Measurements from ENCODE around the gene SLC38A5. TPM values are rescaled to one million over a fixed set of nuclear protein-coding genes. Genes with fewer than 3 reads are reported as not detected.
A peak's percentile ranks its signal among the peaks of the same experiment; 100 is the strongest.

The SLC38A5 gene
- total RNA-seq, 4 donors from 2014 or later = 21.8 to 34.2 (median 25.4) TPM

DNA sequence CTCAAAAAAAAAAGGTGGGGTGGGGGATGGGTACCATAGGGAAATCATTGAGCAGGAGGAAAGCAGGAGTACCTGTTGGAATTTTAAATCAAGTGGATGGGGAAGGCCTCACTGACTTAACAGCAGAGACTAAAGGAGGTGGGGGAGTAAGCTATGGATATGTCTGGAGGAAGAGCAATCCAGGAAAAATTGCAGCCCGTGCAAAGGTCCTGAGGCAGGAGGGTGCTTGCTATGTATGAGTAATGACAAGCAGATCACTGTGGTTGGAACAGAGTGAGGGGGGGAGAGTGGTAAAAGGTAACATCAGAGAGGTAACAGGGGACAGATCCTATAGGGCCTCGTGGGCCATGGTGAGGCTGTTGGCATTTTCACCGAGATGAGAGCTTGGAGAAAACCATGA, 10.1 kb upstream of the SLC38A5 start:
- TF ChIP-seq CTCF (IDR thresholded peaks at IDR 0.05) (no peak), POLR2A (IDR thresholded peaks at IDR 0.05) (no peak)
- 89 to 96% methylated on average over 3 of the region's 3 CpGs for WGBS, 2 donors
- DNase-seq (ENCODE audit: low spot score in 2 of 2) = no peak
- intact Hi-C loops (cut with DNase I; ENCODE audit: low total_unique reads) = no loop called here
- no peak overlapping the region for H3K4me3 ChIP-seq (ENCODE audit: low read depth, poor library complexity, severe bottlenecking)

GRCh38 chrX:48478806-48479205, 8.7 kb upstream of the SLC38A5 start:
- no peak for DNase-seq (ENCODE audit: low spot score in 2 of 2)
- TF ChIP-seq POLR2A (IDR thresholded peaks at IDR 0.05) (no peak), CTCF (IDR thresholded peaks at IDR 0.05) (no peak)
- intact Hi-C loops (cut with DNase I; ENCODE audit: low total_unique reads) = no loop called here
- no peak overlapping the region for H3K4me3 ChIP-seq (ENCODE audit: low read depth, poor library complexity, severe bottlenecking)
- WGBS, 2 donors = 78 to 93% methylated on average over 5 of the region's 5 CpGs

DNA sequence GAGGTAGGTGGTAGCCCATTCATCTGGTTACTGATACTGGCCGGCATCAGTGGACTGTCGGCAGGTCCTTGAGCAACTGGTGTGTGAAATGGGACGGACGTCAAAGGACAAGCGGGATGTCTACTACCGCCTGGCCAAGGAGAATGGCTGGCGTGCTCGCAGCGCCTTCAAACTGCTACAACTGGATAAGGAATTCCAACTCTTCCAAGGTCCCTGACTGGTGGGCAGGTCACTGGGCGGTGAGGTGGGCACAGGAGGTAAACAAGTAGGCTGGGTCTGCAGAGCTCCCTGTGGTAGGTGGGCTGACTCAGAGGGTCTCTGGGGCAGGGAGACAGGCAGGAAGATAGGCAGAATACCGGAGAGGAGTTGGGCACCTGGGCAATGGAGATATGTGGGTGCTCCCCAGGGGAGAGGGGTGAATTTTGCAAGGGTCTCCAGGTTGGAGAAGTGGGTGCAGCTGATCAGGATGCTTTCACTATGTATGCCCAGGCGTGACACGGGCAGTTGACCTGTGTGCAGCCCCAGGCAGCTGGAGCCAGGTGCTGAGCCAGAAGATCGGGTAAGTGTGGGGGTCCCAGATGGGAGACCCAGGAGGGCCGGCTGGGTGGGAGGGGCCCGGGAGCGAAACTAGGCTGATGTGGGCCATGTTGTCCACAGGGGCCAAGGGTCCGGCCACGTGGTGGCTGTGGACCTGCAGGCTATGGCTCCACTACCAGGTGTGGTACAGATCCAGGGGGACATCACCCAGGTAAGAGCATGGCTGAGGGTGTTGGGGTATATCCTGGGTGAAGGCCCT, 8.1 kb upstream of the SLC38A5 start:
- intact Hi-C loops (cut with DNase I; ENCODE audit: low total_unique reads) = no loop called here
- 91 to 93% methylated on average over 13 to 19 of the region's 19 CpGs for WGBS, 2 donors
- no peak overlapping the region for H3K4me3 ChIP-seq (ENCODE audit: low read depth, poor library complexity, severe bottlenecking)

DNA sequence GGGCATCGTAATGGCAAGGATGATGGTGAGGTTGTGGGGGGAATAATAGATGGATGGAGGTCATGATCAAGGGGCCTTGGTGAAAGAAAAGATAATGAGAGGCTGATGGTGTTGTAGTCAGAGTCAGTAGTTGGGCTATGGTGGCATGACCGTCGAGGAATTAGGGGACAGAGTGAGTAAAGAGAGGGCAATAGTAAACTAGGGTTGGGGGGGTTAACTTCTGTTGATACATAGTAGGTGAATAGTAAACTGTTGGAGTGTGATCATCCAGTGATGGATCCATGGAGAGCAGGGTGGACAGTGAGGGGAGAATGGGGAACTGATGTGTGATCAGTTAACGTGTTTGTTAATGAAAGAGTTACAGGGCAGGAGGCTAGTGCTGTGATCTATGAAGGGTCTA, 6.9 kb upstream of the SLC38A5 start:
- no peak overlapping the region for H3K4me3 ChIP-seq (ENCODE audit: low read depth, poor library complexity, severe bottlenecking)
- WGBS, 2 donors = 44 to 73% methylated on average over 4 of the region's 4 CpGs
- DNase-seq (ENCODE audit: low spot score in 2 of 2) = no peak
- intact Hi-C loops (cut with DNase I; ENCODE audit: low total_unique reads) = no loop called here
- TF ChIP-seq CTCF (IDR thresholded peaks at IDR 0.05) (no peak), POLR2A (IDR thresholded peaks at IDR 0.05) (no peak)

More for the DNA sequence above, 8.1 kb upstream of the SLC38A5 start:
- TF ChIP-seq POLR2A (IDR thresholded peaks at IDR 0.05) (no peak), CTCF (IDR thresholded peaks at IDR 0.05) (no peak)
- no peak for DNase-seq (ENCODE audit: low spot score in 2 of 2)

DNA sequence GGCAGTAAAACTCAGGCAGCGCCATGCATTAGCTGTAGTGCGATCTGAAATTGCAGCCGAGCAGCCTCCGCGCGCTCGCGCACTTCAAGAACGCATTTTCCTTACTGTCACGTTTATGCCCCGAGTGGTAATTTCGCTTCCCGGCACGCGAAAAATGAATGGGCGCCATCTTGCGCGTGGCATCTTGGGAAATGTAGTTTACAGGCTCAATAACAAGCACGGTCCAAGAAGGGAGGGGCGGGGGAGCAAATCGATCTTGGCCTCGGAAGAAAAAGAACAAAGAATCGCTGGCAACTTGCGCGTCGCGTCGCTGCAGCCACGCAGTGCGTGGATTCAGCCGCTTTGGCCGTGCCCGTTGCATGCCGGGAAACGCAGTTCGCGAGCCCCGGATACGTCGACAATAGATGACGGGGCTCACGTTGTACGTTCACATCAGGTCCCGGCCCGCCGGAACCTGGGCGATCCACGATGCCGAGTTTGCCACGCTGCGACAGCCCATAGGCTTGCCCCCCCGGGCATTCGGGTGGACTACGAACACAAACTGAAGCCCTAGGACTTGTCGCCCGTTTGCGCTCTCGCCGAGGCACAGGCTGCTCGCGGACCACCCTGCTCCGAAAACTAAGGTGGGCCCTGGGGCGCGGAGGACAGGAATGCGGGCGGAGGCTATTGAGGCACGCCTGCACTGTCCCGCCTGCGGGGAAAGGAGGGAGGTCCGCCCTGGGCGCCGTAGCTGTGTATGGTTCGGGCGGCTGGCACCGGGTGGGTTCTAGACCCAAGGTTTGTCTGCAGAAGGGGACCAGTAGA, 5.9 kb upstream of the SLC38A5 start, which contains the start of gene FTSJ1:
FTSJ1 (plus strand) TSS at position 426 of the 804 bp plus-strand sequence. CDS start 1,849 bp downstream, outside the sequence.
- intact Hi-C loops (cut with DNase I; ENCODE audit: low total_unique reads) = no loop called here
- TF ChIP-seq CTCF (IDR thresholded peaks at IDR 0.05) (no peak), POLR2A (IDR thresholded peaks at IDR 0.05) (no peak)
- DNase-seq (ENCODE audit: low spot score in 2 of 2) = peak; percentile 89 to 97
- peak within 1 kb of the TSS; percentile 66 for H3K4me3 ChIP-seq (ENCODE audit: low read depth, poor library complexity, severe bottlenecking)
- 0 to 51% methylated on average over 34 to 75 of the region's 75 CpGs for WGBS, 2 donors

All from lower leg skin (tissue), 4 donors.